H9 (cell line): ENCODE measurements around the gene LGALS3. TPM values are rescaled to one million over a fixed set of nuclear protein-coding genes. Genes with fewer than 3 reads are reported as not detected.

Experiments used
- DNase-seq: peaks from one replicate; pipeline ENCODE4 v3.0.0-alpha.2; 2017
- H2AFZ ChIP-seq: one replicate; pipeline ENCODE4 v1.6.1; 2013; ENCODE audit warnings: mild to moderate bottlenecking, low read length, control low read depth, moderate library complexity
- H2AK5ac ChIP-seq: 2 replicates; pipeline ENCODE4 v1.6.1; 2013; ENCODE audit warnings: low read length, control low read depth, mixed read lengths; ENCODE audit not compliant: insufficient read length
- H2BK120ac ChIP-seq: one replicate; pipeline ENCODE4 v1.6.1; 2013; ENCODE audit warnings: low read depth, mild to moderate bottlenecking, low read length, control low read depth, inconsistent platforms; ENCODE audit not compliant: poor library complexity, severe bottlenecking
- H2BK12ac ChIP-seq: 2 replicates; pipeline ENCODE4 v1.6.1; 2013; ENCODE audit warnings: low read length, control low read depth, mixed read lengths, low read depth; ENCODE audit not compliant: insufficient read length
- H2BK15ac ChIP-seq: 2 replicates; pipeline ENCODE4 v1.6.1; 2013; ENCODE audit warnings: low read depth, low read length, control low read depth
- H2BK20ac ChIP-seq: one replicate; pipeline ENCODE4 v1.6.1; 2013; ENCODE audit warnings: low read depth, mild to moderate bottlenecking, low read length, control low read depth, inconsistent platforms; ENCODE audit not compliant: poor library complexity, severe bottlenecking
- H2BK5ac ChIP-seq: 2 replicates; pipeline ENCODE4 v1.6.1; 2013; ENCODE audit warnings: low read length, control low read depth, mixed read lengths; ENCODE audit not compliant: insufficient read length
- H3K14ac ChIP-seq: 2 replicates; pipeline ENCODE4 v1.6.1; 2013; ENCODE audit warnings: low read length, control low read depth; ENCODE audit not compliant: insufficient read depth
- H3K18ac ChIP-seq: 2 replicates; pipeline ENCODE4 v1.6.1; 2013; ENCODE audit warnings: low read depth, mild to moderate bottlenecking, mixed read lengths, low read length, control low read depth; ENCODE audit not compliant: insufficient read length
- H3K23ac ChIP-seq: 2 replicates; pipeline ENCODE4 v1.6.1; 2013; ENCODE audit warnings: low read length, control low read depth, mixed read lengths, low read depth; ENCODE audit not compliant: insufficient read length
- H3K23me2 ChIP-seq: 2 replicates; pipeline ENCODE4 v1.6.1; 2013; ENCODE audit warnings: low read depth, mild to moderate bottlenecking, mixed read lengths, low read length, control low read depth; ENCODE audit not compliant: insufficient read length, poor library complexity, severe bottlenecking
- H3K27ac ChIP-seq: 2 replicates; pipeline ENCODE4 v1.5.1; 2013; ENCODE audit warnings: low read length, control low read depth, mixed read lengths, low read depth; ENCODE audit not compliant: insufficient read length
- H3K27me3 ChIP-seq: 2 replicates; pipeline ENCODE4 v1.6.1; 2013; ENCODE audit warnings: low read length, control low read depth, inconsistent platforms; ENCODE audit not compliant: insufficient read depth
- H3K4ac ChIP-seq: 2 replicates; pipeline ENCODE4 v1.6.1; 2013; ENCODE audit warnings: low read depth, mild to moderate bottlenecking, control low read depth, inconsistent platforms, low read length, moderate library complexity
- H3K4me1 ChIP-seq: 2 replicates; pipeline ENCODE4 v1.6.1; 2013; ENCODE audit warnings: low read length, control low read depth, inconsistent platforms; ENCODE audit not compliant: insufficient read depth
- H3K4me2 ChIP-seq: 2 replicates; pipeline ENCODE4 v1.6.1; 2013; ENCODE audit warnings: low read length, control low read depth, mixed read lengths; ENCODE audit not compliant: insufficient read length, insufficient read depth
- H3K56ac ChIP-seq: 2 replicates; pipeline ENCODE4 v1.6.1; 2013; ENCODE audit warnings: low read depth, mild to moderate bottlenecking, mixed read lengths, low read length, control low read depth; ENCODE audit not compliant: insufficient read length
- H3K79me1 ChIP-seq: 2 replicates; pipeline ENCODE4 v1.6.1; 2013; ENCODE audit warnings: low read depth, mild to moderate bottlenecking, moderate library complexity, low read length, control low read depth, inconsistent platforms; ENCODE audit not compliant: insufficient read depth, poor library complexity, severe bottlenecking
- H3K79me2 ChIP-seq: 2 replicates; pipeline ENCODE4 v1.6.1; 2013; ENCODE audit warnings: low read length, control low read depth, inconsistent platforms; ENCODE audit not compliant: insufficient read depth
- H3K9ac ChIP-seq: 2 replicates; pipeline ENCODE4 v1.6.1; 2013; ENCODE audit warnings: low read length, control low read depth, mixed read lengths; ENCODE audit not compliant: insufficient read length; ENCODE audit errors: extremely low read depth
- H3K9me3 ChIP-seq: one replicate; pipeline ENCODE4 v1.6.1; 2013; ENCODE audit warnings: low read depth, low read length, inconsistent platforms; ENCODE audit not compliant: control insufficient read depth
- H3T11ph ChIP-seq: one replicate; pipeline ENCODE4 v1.6.1; 2013; ENCODE audit warnings: mild to moderate bottlenecking, low read length, control low read depth, inconsistent platforms
- H4K20me1 ChIP-seq: one replicate; pipeline ENCODE4 v1.6.1; 2013; ENCODE audit not compliant: control insufficient read depth, insufficient read length, insufficient read depth
- H4K5ac ChIP-seq: 2 replicates; pipeline ENCODE4 v1.6.1; 2013; ENCODE audit warnings: low read depth, mild to moderate bottlenecking, mixed read lengths, low read length, control low read depth; ENCODE audit not compliant: insufficient read length
- H4K8ac ChIP-seq: replicated peaks from 2 replicates; pipeline ENCODE4 v1.6.1; 2013; ENCODE audit warnings: low read length, control low read depth, mixed read lengths, low read depth; ENCODE audit not compliant: insufficient read length
- H4K91ac ChIP-seq: 2 replicates; pipeline ENCODE4 v1.6.1; 2013; ENCODE audit warnings: low read depth, mild to moderate bottlenecking, moderate library complexity, mixed read lengths, low read length, control low read depth; ENCODE audit not compliant: insufficient read length
- H3K27ac Mint-ChIP-seq, 3 experiments: 2 replicates in 2 of 3; 3 replicates in 1 of 3; pipeline ENCODE4 v1.8.0; 2020 to 2021; ENCODE audit warnings: mixed read lengths in 3 of 3, mild to moderate bottlenecking in 1 of 3, moderate library complexity in 1 of 3
- H3K27me3 Mint-ChIP-seq: 2 replicates; pipeline ENCODE4 v1.8.0; 2021; ENCODE audit warnings: low read depth, mild to moderate bottlenecking, moderate library complexity, mixed read lengths
- H3K36me3 Mint-ChIP-seq, 3 experiments: 2 replicates in 2 of 3; 3 replicates in 1 of 3; pipeline ENCODE4 v1.8.0; 2020 to 2021; ENCODE audit warnings: low read depth in 3 of 3, mixed read lengths in 3 of 3; ENCODE audit not compliant: insufficient read depth in 1 of 3
- H3K4me1 Mint-ChIP-seq, 2 experiments: 2 replicates each; pipeline ENCODE4 v1.8.0; 2020; ENCODE audit warnings: mixed read lengths in 2 of 2
- H3K4me3 Mint-ChIP-seq, 2 experiments: 2 replicates in 1 of 2; 3 replicates in 1 of 2; pipeline ENCODE4 v1.8.0; 2020 to 2021; ENCODE audit warnings: mild to moderate bottlenecking in 2 of 2, mixed read lengths in 2 of 2, moderate library complexity in 1 of 2
- H3K9me3 Mint-ChIP-seq, 2 experiments: 2 replicates in 1 of 2; 3 replicates in 1 of 2; pipeline ENCODE4 v1.8.0; 2020; ENCODE audit warnings: mild to moderate bottlenecking in 2 of 2, mixed read lengths in 2 of 2, moderate library complexity in 1 of 2
- CTCF ChIP-seq: fragments of 200-600 bp; sonication (generic); conservative IDR thresholded peaks from 3 replicates; pipeline ENCODE4 v1.8.0; 2021; ENCODE audit warnings: antibody characterized with exemption, mild to moderate bottlenecking
- WGBS: extraction: QIAGEN DNeasy Blood & Tissue Kit; methylation state at CpG from one replicate; pipeline ENCODE4 v1.1.7; 2013; ENCODE audit warnings: missing lambda C conversion rate, low lambda C conversion rate, mixed read lengths; ENCODE audit not compliant: insufficient read length; ENCODE audit errors: extremely low coverage; 5-methylcytosine and 5-hydroxymethylcytosine counted together
- total RNA-seq: library from RNA; stranded (reverse); gene quantifications from 2 replicates; pipeline ENCODE4 v1.2.1, GENCODE V29; 2021

The LGALS3 gene
- total RNA-seq, 1 experiment from 2014 or later = 4.0 TPM

GRCh38 chr14:55146425-55146824, 17.4 kb downstream of the LGALS3 start:
- Mint-ChIP-seq H3K9me3 (no peaks in the 10 kb centered on the region), H3K4me1 (no peaks in the 10 kb centered on the region), H3K27me3 (no peaks in the 10 kb centered on the region), H3K4me3 (no peak overlapping the region), H3K27ac (no peak overlapping the region), H3K36me3 (peaks cover 29 to 75% (median 64%) of the 10 kb centered on the region in 3 experiments)
- WGBS = no CpG with 5 or more reads among the region's 2 CpGs
- no peaks in the 10 kb centered on the region for H3K79me1 ChIP-seq
- H3K27ac ChIP-seq = no peak overlapping the region
- no peak overlapping the region for H3K56ac ChIP-seq
- no peak overlapping the region for H3K23ac ChIP-seq
- no peak overlapping the region for H4K5ac ChIP-seq
- H4K20me1 ChIP-seq = no peaks in the 10 kb centered on the region
- no peak overlapping the region for H4K91ac ChIP-seq
- no peak overlapping the region for H3K4me2 ChIP-seq
- no peak overlapping the region for H4K8ac ChIP-seq
- H2BK120ac ChIP-seq = no peak overlapping the region
- no peak overlapping the region for H3K14ac ChIP-seq
- H3T11ph ChIP-seq = no peak overlapping the region
- H2AK5ac ChIP-seq = no peak overlapping the region
- no peak for DNase-seq
- H2BK20ac ChIP-seq = no peak overlapping the region
- H3K27me3 ChIP-seq = no peaks in the 10 kb centered on the region; the same call in 1 of the 2 replicates
- H3K79me2 ChIP-seq = no peaks in the 10 kb centered on the region
- no peak overlapping the region for H2BK15ac ChIP-seq
- no peaks in the 10 kb centered on the region for H3K9me3 ChIP-seq
- no peak overlapping the region for H2BK5ac ChIP-seq
- H3K9ac ChIP-seq = no peak overlapping the region
- no peaks in the 10 kb centered on the region for H3K4me1 ChIP-seq
- no peak overlapping the region for H3K4ac ChIP-seq
- no peak overlapping the region for H3K18ac ChIP-seq
- H2BK12ac ChIP-seq = no peak overlapping the region
- no peak for TF ChIP-seq CTCF
- H2AFZ ChIP-seq = no peak overlapping the region
- H3K23me2 ChIP-seq = no peaks in the 10 kb centered on the region
